Measurements from ENCODE around the gene TJP2. TPM values are rescaled to one million over a fixed set of nuclear protein-coding genes. Genes with fewer than 3 reads are reported as not detected.

TJP2 gene
- total RNA-seq, 1 donor from 2014 or later, result 67.0 TPM

DNA sequence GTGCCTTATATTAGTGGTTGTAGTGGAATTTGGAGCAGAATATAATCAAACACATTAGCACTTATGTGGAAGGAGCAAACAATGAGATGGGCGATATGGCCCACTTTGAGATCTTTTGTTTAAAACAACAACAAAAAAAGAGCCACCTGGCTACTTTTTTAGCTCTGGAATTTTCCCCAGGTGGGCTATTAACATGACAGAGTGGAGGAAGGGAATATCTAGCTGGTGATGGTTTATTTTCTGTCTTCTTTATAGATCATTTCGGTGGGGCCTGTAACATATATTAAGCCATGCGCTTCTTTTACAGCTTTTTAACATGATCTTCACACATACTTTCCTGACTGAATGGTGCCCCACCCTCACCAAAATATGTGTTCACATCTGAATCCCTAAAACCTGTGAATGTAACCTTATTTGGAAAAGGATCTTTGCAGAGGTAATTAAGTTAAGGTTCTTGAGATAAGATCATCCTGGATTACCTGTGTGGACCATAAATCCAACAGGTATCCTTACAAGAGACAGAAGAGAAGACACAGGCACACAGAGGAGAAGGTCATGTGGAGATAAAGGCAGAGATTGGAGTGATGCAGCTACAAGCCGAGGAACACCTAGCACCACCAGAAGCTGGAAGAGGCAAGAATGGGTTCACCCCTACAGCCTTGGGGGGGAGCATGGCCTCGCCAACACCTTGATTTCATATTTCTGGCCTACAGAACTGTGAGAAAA lies 134.3 kb downstream of the TJP2 start:
- DNase-seq (ENCODE audit: low spot score), result no peak
- intact Hi-C loops (cut with DNase I), result loop anchor here (5.0 kb wide), 1 partner anchor 91 kb away; no protein-coding TSS in a partner anchor

DNA sequence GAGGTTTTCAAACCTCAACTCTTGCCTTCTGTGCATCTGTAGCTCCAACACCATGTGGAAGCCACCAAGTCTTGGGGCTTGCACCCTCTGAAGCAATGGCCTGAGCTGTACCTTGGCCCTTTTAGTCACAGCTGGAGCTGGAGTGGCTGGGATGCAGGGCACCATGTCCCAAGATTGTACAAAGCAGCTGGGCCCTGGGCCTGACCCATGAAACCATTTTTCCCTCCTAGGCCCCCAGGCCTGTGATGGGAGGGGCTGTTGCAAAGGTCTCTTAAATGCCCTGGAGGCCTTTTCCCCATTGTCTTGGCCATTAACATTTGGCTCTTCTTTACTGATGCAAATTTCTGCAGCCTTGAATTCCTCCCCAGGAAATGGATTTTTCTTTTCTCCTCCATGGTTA lies 139.1 kb downstream of the TJP2 start:
- DNase-seq (ENCODE audit: low spot score), result no peak
- intact Hi-C loops (cut with DNase I), result no loop called here

DNA sequence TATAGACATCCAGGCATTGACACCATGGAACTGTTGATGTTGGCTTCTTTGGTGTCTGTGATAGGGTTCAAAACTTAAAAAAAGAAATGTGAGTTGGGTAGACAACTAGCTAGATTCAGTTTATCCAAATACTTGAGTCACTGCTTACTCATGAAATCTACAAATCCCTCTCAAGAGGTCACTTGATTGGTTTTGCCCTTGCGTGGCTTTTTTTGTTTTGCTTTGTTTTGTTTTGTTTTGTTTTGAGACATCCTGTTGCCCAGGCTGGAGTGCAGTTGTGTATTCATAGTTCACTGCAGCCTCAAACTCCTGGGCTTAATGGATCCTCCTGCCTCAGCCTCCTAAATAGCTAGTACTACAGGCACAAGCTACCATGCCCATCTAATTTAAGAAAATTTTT lies 140.5 kb downstream of the TJP2 start:
- DNase-seq (ENCODE audit: low spot score), result no peak
- intact Hi-C loops (cut with DNase I), result no loop called here

DNA sequence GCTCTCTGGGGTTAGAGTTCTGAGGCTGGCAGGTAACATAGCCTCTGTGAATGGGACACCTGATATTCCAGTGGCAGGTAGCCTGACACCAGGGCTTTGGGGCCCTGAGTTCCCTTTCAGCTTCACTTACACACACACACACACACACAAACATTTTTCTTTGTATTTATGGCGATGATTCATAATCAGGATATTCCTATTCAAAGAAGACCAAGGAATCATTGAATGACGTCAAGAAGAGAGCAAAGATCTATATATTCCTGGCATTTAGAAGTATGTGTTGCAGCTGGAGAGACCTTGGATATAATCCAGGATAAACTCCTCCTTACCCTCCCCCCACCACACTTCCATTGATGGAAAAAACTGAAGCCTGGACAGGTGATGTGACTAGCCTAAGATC lies 143.0 kb downstream of the TJP2 start:
- DNase-seq (ENCODE audit: low spot score), result no peak
- intact Hi-C loops (cut with DNase I), result no loop called here

DNA sequence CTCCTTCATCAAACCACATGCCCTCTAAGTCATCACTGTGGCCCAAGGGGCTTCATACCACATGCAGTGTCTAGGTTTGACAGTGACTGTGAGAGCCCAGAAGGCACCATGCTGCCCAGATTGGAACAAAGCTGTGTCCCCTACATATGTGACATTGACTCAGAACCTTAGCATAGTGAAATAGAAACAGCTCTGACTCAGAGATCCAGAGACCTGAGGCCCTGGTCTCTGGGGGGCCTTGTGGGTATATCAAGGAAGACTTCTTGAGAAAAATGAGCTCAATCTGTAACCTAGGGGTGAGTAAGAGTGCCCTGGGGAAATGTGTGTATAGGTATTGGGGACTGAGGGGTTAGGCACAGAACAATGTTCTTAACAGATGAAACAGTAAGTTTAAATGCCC lies 143.8 kb downstream of the TJP2 start:
- intact Hi-C loops (cut with DNase I), result no loop called here
- DNase-seq (ENCODE audit: low spot score), result no peak

DNA sequence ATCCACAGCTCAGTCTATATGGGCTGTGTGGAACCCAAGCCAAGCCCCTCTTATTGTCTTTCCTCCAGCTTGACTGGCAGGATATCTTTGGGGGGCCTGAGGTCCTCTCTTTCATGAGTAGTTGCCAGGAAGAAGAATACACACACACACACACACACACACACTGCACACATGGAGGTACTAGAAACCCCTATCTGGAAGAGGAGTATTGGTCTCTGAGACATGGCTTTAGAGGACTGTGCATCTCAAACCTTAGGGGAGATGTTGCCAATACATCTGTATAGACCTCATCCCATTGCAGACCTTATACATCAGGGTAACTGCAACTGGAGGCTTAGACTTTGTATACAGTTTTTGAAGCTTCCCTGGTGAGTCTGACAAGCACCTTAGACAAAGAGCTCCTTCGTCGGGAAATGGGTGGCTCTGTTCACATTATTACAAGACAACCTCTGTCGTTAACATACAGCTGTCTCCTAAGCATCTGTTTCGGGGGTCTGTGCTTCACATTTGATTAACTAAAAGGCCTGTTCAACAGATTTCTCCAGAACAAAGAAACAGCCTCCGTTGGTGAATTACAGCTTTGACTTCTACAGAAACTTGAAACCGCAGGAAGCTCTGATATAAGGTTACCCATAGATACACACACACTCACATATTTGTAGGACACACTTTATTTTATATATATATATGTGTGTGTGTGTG lies 145.4 kb downstream of the TJP2 start:
- intact Hi-C loops (cut with DNase I), result no loop called here

DNA sequence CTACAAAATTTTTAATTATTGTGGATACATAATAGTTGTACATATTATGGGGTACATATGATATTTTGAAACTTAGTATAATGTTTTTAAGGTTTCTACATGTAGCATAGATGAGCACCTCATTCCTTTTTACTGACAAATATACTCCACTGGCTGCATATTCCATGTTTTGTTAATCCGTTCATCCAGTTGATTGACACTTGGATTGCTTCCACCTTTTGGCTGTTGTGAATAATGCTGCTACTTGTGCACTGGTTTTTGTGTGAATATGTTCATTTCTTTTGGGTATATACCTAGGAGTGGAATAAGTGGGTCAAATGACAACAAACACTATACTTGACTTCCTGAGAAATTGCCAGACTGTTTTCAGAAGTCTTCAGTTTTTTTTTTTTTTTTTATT lies 148.2 kb downstream of the TJP2 start:
- DNase-seq (ENCODE audit: low spot score), result no peak
- intact Hi-C loops (cut with DNase I), result no loop called here

More for the DNA sequence above, 145.4 kb downstream of the TJP2 start:
- no peak for DNase-seq (ENCODE audit: low spot score)

DNA sequence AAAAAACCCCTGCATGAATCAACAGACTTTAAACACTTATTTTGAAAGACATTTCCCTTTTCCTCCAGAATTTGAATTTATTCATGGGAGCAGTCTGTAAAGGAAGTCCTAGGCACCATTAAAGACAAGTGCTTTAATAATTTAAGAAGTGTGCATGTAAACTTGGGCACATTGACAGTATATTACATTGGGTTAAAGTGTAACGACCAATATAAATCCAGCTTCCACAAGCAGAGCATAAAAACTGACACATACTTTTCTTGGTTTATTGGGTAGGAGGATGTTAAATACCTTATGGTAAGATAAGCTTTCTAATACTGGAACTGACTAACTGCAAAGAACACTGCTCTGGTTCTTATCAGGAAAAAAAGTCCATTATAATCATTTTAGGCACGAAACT lies 149.8 kb downstream of the TJP2 start:
- intact Hi-C loops (cut with DNase I), result loop anchor here (2.0 kb wide), 1 partner anchor 55 kb away; no protein-coding TSS in a partner anchor
- DNase-seq (ENCODE audit: low spot score), result no peak

Other genes starting within 250 kb of the TJP2 start
- gene PRKACG, start 160.2 kb upstream of the TJP2 start, total RNA-seq, result not detected
- gene FXN, start 138.5 kb upstream of the TJP2 start, total RNA-seq, result 22.9 TPM
- gene ENTREP1, start 150.9 kb downstream of the TJP2 start, total RNA-seq, result 25.1 TPM